ENCODE results near the gene TSEN34.
"Not testable (repeated sequence)": the region's sequence is repeated elsewhere in the genome, so short reads cannot be mapped to it uniquely, and the experiment has no call there.

The TSEN34 gene

DNA sequence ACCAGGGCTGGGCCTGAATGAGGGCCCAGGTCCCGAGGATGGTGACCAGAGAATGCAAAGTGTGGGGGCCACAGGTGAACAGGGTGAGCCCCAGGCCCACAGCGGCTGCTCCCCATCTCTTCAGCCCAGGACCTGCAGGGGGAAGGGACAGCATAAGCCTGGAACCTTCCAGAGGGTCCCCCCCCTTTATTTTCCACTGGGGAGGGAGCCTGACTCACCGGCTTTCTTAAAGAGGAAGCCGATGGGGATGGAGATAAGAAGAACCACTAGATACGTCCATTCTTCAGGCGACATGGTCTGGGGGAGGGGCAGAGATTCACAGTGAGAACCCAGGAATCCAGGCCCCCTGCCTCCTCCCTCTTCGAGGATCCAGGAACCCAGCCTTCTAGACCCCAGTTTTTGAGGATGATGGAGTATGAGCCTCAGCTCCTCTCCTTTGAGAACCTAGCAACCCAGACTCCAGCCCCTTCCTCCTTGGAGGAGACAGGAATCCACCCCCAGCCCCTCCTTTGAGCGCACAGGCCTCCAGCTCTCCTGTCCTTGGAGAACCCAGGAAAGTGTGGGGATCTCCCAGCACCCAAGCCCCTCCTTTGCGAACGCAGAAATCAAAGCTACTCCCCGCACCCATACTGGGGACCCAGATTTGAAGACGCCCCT is 2.8 kb upstream of the TSEN34 start:
- no peak for TF ChIP-seq CTCF (IDR thresholded peaks at IDR 0.05; ENCODE audit: control insufficient read depth, extremely low read depth, insufficient read depth)
- no peak for DNase-seq (ENCODE audit: low read depth)
- peak overlapping the region; percentile 89 for H3K4me3 ChIP-seq (ENCODE audit: low read depth, low read length)

- DNase-seq (ENCODE audit: low read depth) = no peak
- peak within 1 kb of the TSS; percentile 89 for H3K4me3 ChIP-seq (ENCODE audit: low read depth, low read length)
- TF ChIP-seq CTCF (IDR thresholded peaks at IDR 0.05; ENCODE audit: control insufficient read depth, extremely low read depth, insufficient read depth) = peak; percentile 53
These were observed 1.9 kb upstream of the TSEN34 start, which contains the start of gene MBOAT7 for GRCh38 chr19:54189145-54189734. Gene MBOAT7 (minus strand): TSS chr19:54189580. CDS start chr19:54188508, 1,072 bp downstream.

- DNase-seq (ENCODE audit: low read depth) = peak; percentile 99
- peak overlapping the region; percentile 89 for H3K4me3 ChIP-seq (ENCODE audit: low read depth, low read length)
- TF ChIP-seq CTCF (IDR thresholded peaks at IDR 0.05; ENCODE audit: control insufficient read depth, extremely low read depth, insufficient read depth) = no peak
These were observed 1.2 kb upstream of the TSEN34 start for GRCh38 chr19:54189735-54190502.

GRCh38 chr19:54190503-54191010 is 551 bp upstream of the TSEN34 start:
- TF ChIP-seq CTCF (IDR thresholded peaks at IDR 0.05; ENCODE audit: control insufficient read depth, extremely low read depth, insufficient read depth) = no peak
- H3K4me3 ChIP-seq (ENCODE audit: low read depth, low read length) = peak overlapping the region; percentile 83
- DNase-seq (ENCODE audit: low read depth) = peak; percentile 99

DNA sequence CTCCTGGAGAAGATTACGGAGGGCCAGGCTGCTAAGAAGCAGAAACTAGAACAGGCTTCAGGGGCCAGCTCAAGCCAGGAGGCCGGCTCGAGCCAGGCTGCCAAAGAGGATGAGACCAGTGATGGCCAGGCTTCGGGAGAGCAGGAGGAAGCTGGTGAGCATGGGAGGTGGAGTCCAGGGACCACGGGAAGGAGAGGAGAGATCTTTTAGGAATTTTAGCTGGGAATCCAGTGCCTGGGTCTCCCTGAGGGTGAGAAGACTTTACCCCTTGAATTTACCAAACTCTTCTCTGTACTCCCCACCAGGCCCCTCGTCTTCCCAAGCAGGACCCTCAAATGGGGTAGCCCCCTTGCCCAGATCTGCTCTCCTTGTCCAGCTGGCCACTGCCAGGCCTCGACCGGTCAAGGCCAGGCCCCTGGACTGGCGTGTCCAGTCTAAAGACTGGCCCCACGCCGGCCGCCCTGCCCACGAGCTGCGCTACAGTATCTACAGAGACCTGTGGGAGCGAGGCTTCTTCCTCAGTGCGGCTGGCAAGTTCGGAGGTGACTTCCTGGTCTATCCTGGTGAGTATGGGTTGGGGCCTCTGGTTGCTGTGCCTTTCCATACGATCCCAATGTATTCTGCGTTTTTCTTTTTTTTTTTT is 824 bp downstream of the TSEN34 start:
- TF ChIP-seq CTCF (IDR thresholded peaks at IDR 0.05; ENCODE audit: control insufficient read depth, extremely low read depth, insufficient read depth) = no peak
- H3K4me3 ChIP-seq (ENCODE audit: low read depth, low read length) = peak overlapping the region; percentile 83
- no peak for DNase-seq (ENCODE audit: low read depth)

GRCh38 chr19:54193011-54193410 is 1.9 kb downstream of the TSEN34 start:
- no peak overlapping the region for H3K4me3 ChIP-seq (ENCODE audit: low read depth, low read length)
- no peak for TF ChIP-seq CTCF (IDR thresholded peaks at IDR 0.05; ENCODE audit: control insufficient read depth, extremely low read depth, insufficient read depth)
- DNase-seq (ENCODE audit: low read depth) = no peak

DNA sequence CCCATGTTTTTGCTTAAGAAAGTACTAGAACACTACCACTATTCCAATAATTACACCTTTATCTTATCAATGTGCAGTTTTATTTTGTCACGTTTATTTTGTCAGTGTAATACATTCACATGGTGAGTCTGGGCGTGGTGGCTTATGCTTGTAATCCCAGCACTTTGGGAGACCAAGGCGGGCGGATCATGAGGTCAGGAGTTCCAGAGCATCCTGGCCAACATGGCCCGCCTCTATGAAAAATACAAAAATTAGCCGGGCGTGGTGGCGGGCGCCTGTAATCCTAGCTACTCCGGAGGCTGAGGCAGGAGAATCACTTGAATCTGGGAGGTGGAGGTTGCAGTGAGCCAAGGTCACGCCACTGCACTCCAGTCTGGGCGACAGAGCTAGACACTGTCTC is 3.4 kb downstream of the TSEN34 start:
- not testable (repeated sequence) for H3K4me3 ChIP-seq (ENCODE audit: low read depth, low read length); DNase-seq (ENCODE audit: low read depth)

All from LNCaP clone FGC (cell line).